HuH-7 (cell line): ENCODE measurements around the gene GALNT2.

Source experiments
- DNase-seq: peaks from one replicate; pipeline ENCODE4 v3.0.0; 2011; ENCODE audit warnings: low spot score

Gene GALNT2

GRCh38 chr1:230278871-230279582 lies 212.0 kb downstream of the GALNT2 start:
- DNase-seq, result no peak

GRCh38 chr1:230279583-230279945 lies 212.5 kb downstream of the GALNT2 start:
- DNase-seq, result no peak

GRCh38 chr1:230280054-230280795 lies 213.2 kb downstream of the GALNT2 start:
- DNase-seq, result no peak

- DNase-seq, result no peak
These were observed 213.9 kb downstream of the GALNT2 start for GRCh38 chr1:230280906-230281413.

GRCh38 chr1:230281556-230281955 lies 214.5 kb downstream of the GALNT2 start:
- no peak for DNase-seq

GRCh38 chr1:230282157-230282556 lies 215.1 kb downstream of the GALNT2 start:
- DNase-seq, result no peak

- DNase-seq, result no peak
These were observed 216.6 kb downstream of the GALNT2 start for GRCh38 chr1:230283678-230284077.

GRCh38 chr1:230284891-230285290 lies 217.9 kb downstream of the GALNT2 start:
- DNase-seq, result no peak

- DNase-seq, result no peak
These were observed 218.3 kb downstream of the GALNT2 start for GRCh38 chr1:230285351-230285750.

GRCh38 chr1:230286166-230286889 lies 219.3 kb downstream of the GALNT2 start:
- no peak for DNase-seq

- no peak for DNase-seq
These were observed 219.8 kb downstream of the GALNT2 start for GRCh38 chr1:230286890-230287269.

GRCh38 chr1:230287674-230288315 lies 220.8 kb downstream of the GALNT2 start:
- no peak for DNase-seq

- DNase-seq, result no peak
These were observed 221.8 kb downstream of the GALNT2 start for GRCh38 chr1:230288641-230289349.

GRCh38 chr1:230289350-230289644 lies 222.3 kb downstream of the GALNT2 start:
- no peak for DNase-seq

GRCh38 chr1:230291731-230292620 lies 224.9 kb downstream of the GALNT2 start:
- DNase-seq, result no peak

GRCh38 chr1:230292689-230293389 lies 225.8 kb downstream of the GALNT2 start:
- DNase-seq, result no peak

GRCh38 chr1:230293390-230293700 lies 226.3 kb downstream of the GALNT2 start:
- DNase-seq, result no peak

- no peak for DNase-seq
These were observed 228.3 kb downstream of the GALNT2 start for GRCh38 chr1:230295367-230295766.

- DNase-seq, result no peak
These were observed 232.4 kb downstream of the GALNT2 start for GRCh38 chr1:230299191-230300006.
